NK-92 treated with Interleukin-12 subunit alpha and Interleukin-12 subunit beta, amount 100 ng/mL, for 24 hours (cell line): ENCODE data around the gene RAB4A.
"Not testable (repeated sequence)": the region's sequence is repeated elsewhere in the genome, so short reads cannot be mapped to it uniquely, and the experiment has no call there.

Experiments used
- DNase-seq: peaks from one replicate; lab custom pipeline; 2025; lab: John Stamatoyannopoulos, UW

Gene RAB4A

DNA sequence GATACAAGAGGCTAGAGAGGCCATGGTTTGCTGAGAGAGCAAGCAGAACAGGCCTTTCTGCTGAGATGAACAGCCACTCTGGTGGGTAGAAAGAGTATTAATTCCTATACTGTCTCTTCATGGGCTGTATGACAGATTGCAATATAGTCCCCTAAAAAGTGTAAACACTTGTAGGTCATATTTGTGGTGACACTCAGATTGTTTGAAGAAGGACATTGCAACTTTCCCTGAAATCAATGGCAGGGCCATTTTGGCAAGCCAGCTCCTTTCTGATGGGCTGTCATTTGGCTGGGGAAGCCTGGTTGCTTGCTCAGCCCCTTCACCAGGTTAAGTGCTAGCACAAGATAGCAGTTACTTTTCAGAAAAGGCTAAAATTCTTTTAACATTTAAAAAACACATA lies 27.5 kb downstream of the RAB4A start:
- no peak for DNase-seq

DNA sequence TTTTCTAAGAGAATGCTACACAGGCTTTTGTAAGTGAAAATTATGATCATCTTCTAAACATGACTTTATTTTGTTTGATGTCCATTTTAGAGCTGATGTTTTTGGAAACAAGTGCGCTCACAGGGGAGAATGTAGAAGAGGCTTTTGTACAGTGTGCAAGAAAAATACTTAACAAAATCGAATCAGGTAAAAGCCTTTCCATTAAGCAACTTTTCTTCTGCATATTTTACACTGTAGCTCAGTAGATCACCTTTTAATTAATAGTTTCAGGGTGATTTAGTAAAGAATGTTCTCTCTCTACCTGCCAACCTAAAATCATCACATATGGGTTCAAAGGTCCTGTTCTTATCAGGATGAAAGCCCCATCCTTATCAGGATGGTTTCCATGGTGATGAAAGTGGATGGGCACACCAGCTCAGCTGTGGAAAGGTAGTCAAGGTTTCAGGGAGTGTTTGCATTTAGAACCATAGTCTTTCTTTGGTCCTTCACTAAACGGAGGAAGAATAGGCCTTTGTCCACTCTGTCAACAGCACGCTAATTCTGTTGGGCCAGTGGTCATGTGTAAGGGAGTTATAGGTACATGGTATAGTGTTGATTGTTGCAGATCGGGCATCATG lies 28.1 kb downstream of the RAB4A start:
- DNase-seq: no peak

DNA sequence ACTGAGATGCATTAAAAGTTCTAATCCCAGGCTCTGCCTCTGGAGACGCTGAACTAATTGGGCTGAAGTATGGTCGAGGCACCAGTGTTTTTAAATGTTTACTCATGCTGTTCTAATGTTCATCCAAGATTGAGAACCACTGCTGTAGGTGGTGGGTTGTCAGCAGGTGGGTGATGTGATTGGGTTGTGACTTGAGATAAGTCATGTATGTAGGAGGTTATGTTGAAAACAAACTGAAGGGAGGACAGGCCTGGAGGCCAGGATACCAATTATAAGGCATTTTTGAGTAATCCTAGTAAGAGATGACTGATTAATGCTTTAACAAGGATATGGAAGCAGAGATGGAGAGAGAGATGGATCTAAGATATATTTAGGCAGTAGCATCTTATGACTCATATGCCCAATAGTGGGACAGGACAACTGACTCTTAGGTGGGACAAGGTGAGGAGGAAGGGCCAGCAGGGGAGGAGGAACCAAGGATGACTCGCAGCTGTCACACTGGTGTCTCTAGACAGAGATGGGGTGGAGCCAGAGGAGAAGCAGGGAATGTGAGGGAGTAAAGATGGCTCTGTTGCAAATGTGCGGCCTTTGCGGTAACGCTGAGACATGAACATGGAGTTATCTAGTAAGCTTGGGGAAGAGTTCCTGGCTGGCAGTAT lies 29.3 kb downstream of the RAB4A start:
- DNase-seq: no peak

DNA sequence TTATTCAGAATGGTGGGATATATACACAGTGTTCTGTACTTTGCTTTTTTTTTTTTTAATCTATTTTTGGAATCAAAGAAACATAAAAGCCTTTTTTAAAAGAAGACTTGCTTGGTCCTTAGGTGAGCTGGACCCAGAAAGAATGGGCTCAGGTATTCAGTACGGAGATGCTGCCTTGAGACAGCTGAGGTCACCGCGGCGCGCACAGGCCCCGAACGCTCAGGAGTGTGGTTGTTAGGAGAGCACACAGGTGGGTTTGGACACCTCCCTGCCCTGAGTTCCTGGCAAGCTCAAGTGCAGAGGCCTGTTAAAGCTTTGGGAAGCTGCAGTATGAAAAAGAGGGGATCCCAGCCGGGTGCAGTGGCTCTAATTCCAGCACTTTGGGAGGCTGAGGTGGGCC lies 31.8 kb downstream of the RAB4A start:
- DNase-seq: no peak

DNA sequence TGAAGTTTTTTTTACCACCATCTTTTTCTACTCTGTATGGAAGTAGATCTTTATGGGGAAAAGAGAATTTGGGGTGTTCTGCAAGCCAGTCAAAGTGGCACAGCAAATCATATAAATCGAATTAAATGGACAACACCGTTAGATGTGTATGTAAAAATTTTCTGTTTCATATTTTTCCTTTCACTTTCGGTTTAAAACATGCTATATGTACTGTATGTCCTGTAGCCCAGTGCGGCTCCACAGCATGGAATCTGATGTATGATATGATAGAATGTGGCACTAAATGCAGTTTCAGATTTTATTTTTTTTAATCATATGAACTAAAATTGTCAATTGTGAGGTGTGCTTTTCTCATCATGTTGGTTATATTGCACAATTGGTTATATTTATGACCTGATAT lies 32.9 kb downstream of the RAB4A start:
- no peak for DNase-seq

DNA sequence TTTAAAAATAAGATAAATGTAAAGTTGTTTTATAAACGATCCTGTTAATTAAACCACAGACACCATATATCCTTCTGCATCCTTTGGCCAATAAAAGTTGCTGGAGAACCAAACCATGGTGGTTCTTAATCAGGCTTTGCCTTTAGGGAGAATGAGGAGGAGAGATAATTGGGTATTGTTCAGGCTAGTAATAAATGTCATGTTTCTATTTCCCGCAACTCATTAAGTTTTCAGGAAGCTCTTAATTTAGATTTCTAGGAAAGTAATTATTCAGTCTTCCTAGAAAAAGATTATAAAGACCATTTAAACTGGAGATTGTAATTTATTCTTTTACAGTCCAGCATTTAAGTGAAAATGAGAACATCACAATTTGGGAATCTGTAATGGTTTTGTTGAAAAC lies 34.5 kb downstream of the RAB4A start:
- DNase-seq: no peak

DNA sequence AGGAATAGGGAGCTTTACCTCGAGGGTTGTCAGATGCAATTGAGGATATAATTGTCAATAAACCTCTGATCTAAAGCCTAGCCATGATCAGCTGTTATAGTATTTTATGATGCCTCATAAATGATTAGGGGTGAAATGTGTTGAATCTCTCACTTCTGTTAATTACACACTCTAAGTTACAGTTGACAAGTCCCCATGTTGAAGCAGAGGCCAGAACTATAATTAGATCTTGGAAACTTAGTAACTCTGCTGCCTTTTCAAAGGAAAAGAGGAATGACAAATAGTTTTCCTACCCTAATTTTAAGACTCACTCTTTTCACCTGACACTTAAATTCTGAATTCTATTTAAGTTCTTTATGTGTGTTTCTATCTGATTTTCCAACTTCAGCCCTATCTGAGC lies 38.2 kb downstream of the RAB4A start:
- no peak for DNase-seq

DNA sequence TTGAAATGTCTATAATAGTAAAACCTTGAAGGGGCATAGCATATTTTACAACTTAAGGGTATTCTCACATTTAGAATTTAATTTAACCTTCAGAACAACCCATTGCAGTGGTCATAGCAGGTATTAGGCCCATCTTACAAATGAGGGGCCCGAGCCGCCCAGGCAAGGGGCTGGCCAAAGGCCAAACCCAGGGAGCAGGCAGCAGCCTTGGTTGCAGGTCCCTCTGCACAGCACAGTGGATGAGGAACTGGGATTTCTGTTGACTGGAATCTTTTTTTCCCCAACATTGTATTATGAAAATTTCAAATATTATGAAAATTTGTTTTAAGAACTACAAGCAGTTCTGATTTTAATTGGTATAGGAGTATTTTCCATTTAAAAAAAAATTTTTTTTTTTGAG lies 38.8 kb downstream of the RAB4A start:
- DNase-seq: no peak

DNA sequence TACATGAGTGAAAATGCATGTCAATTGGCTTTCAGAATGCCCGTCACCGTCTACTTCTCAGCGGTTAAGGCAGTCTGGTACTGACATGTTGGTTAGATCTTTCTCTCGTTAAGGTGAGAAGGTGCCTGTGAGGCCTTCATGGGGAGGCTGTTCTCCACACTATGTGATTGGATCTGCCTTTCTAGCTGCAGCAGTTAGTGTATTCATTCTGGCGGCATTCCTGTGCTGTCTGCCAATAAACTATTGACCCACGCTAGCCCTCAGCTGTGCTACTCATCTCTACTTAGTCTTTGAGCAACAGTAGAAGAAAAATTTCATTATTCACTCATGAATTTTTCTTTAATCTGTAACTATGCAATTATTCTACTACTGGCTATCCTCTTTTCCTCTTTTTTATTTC lies 39.9 kb downstream of the RAB4A start:
- DNase-seq: no peak

DNA sequence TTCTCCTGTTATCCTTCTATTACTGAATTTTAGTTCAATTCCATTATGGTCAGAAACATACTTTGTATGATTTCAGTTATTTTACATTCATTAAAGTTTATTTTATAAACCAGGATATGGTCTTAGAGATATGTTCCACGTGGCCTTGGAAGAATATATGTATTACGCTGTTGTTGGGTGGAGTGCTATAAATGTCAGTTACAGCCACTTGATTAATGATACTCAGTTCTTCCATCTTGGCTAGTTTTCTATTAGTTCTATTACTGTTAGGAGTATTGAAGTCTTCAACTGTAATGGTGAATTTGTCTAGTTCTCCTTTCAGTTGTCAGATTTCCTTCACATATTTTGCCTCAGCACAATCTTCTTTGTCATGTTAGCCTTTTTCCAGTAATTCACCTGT lies 45.3 kb downstream of the RAB4A start:
- DNase-seq: no peak

DNA sequence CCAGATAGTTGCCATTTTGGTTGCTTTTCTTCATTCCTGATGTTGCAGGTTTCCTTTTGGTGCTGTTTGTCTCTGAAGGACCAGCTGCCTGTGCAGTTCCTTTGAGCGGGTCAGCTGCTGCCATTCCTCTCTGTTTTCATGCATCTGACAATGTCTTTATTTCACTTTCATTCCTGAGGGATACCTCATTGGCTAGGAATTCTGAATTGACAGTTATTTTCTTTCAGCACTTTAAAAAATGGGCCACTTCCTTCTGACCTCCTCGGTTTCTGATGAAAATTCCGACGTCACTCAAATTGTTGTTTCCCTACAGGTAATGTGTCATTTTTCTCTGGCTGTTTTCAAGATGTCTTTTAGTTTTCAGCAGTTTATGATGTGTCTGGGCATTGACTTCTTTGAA lies 47.1 kb downstream of the RAB4A start:
- DNase-seq: no peak

DNA sequence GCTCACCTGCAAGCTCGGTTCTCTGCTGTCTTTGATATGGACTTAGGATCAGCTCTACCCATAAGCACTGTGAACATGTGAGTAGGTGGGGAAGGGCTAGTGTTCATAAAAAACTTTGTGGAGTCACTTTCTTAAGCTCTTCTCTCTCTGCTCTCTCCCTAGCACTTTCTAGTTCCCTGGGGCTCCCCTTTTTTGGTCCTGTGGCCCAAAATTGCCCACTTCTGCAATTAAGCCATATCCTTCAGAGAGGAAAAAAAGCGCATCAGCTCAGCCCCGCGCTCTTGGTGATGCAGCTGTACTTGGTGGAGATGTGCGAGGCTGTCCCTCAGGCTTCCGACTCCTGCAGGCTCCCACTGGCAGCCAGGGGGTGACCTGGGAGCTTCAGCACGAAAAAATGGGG lies 48.6 kb downstream of the RAB4A start:
- DNase-seq: no peak

DNA sequence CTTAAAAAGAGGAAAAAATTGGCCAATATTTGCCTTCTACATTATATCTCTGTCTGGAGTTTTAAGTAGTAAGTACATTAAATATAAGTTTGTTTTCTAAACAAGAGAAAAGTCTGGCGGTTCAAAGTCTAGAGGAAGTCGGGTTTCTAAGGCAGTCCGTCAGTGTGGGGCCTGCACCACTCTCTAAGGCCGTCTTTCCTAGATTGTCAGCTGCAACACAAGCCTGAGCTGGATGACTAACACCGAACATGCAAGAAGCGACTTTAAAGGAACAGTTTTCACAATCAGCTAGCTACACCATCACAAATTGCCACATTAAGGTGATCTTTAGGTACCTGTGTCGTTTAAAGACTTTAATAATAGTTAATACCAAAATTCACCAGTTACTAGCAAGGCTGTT lies 52.3 kb downstream of the RAB4A start:
- no peak for DNase-seq

DNA sequence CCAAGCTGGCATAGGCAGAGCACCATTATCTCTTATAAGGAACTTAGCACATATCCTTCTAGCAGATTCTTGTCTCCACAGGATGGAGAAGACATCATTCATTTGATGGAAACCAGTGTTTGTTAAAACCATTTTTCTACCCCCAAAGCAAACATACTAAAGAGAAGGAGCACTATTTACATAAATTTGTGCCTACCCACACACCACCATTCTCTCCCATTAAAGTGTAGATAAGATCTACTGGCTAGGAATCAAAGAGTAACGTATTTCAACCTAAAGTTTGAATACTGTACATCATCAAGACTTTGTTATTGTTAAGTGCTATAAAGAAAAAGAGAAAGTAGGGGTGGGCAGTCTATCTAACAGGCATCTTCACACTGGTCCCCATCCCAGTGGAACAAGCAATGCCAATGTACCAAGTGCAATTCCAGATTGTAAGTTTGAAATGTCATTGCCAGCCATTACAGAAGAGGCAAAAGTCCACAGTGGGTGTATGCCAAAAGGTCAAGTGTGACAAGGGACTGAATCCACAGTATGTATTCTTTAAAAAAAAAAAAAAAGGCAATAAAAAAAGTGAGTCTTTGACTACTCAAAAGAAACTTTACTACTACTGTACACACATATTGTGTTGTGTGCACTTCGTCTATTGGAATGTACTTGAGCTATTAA lies 53.1 kb downstream of the RAB4A start:
- DNase-seq: no peak

DNA sequence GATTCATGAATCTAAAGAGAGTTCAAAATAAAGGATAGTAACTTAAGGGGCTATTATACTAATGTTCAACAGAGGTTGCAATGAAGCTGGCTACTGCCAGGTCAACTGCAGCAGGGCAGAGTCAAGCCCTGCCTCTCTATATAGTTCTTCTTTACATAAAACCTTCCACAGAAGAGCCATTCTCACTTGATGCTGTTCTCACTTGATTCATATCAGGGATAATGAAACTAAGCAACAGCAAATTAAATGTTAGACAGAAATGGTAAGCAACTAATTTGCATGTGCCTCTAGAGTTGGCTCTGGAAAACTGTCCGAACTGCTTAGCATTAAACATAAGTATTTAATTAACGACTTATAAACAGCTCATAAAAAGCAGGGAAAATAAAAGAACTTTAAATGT lies 54.5 kb downstream of the RAB4A start:
- no peak for DNase-seq

DNA sequence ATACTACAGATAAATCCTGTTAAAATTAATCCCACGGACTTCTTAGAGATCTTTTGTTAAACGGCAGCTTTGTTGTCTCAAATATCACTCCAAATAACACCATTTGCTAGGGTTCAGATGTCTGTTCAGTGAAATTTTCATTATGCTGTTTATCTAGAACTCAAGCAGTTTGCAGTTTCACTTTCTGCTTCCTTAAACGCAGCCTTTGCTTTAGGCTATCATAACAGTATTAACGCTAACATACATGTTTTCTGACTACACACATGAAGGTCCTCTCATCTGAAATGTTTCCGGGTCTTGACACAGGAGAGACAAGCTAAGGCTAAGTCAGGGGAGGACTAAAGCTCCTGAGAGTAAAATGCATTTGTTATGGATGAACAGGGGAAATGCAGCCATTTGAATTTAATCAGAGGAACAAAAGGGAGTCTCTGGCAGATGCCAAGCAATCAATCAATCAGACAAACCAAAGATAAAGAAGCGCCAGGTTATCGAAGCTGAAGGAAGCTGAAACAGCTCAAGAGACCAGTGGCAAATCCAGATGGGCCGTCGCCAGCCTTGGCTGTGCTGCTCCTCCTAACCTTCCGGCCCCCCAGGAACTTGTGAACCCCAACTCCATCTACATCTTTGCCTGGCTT lies 55.1 kb downstream of the RAB4A start:
- no peak for DNase-seq

DNA sequence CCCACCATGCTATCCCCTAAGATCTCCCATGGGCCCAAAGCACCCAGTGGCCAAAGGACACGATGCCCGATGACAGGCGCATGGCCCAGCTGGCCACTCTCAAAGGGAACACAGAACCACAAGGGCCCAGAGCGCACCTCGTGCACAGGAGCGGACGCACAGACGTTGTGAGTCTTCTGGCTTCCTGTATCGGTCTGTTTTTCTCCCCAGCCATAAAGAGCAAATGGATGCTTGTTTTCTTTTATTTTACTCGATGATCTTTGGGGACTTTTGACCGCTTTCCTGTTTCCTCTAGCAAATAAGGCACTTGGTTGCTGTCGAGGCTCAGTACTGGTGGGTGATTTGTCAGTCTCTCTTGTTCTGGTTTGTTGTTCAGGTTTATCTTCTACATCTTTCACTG lies 55.7 kb downstream of the RAB4A start:
- DNase-seq: no peak

DNA sequence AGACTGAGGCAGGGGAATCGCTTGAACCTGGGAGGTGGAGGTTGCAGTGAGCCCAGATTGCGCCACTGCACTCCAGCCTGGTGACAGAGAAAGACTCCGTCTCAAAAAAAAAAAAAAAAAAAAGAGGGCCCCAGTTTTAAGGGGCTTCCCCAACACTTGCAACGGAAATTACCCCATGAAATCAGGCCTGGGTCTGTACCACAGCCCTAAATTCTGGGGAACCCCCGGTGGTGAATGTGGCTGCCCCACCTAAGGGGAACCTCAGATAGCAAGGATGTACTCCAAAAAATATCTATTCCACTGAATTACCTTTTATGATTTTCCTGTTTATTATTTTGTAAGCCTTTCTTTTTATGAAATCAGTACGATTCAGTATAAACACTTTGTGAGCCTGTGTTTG lies 56.9 kb downstream of the RAB4A start:
- not testable (repeated sequence) for DNase-seq

DNA sequence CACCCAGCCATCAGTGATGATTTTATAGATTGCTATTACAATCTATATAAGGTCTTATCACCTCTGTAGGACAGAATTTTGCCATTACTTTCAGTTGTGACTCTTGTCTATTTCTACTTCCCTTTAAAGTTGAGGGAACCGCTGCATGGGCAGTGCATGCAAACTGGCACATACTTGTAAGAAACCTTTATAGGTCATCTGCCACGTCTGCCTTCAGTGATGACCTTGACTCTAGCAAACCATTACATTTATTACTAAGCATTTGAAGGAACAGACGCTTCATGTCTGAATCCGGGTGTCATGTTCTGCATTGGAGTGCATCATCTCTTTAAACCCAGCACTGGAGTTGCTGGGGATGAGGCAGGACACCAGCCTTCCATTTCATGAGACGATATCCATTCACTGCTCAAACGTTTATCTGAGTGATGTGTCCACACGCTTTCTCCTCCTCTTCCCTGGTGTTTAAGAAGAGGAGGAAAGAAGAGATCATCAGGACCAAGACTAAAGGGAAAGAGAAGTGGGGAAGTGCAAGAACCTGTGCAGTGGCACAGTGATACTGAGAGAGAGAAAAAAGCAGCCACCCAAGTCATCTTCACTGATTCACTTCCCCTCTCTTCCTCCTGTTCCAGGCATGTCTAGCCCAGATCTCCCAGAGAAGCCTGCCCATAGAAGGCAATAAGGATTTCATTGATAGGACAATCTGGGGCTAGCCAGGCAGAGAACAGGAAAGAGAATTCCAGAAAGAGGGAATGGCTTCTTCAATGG lies 57.9 kb downstream of the RAB4A start:
- no peak for DNase-seq

DNA sequence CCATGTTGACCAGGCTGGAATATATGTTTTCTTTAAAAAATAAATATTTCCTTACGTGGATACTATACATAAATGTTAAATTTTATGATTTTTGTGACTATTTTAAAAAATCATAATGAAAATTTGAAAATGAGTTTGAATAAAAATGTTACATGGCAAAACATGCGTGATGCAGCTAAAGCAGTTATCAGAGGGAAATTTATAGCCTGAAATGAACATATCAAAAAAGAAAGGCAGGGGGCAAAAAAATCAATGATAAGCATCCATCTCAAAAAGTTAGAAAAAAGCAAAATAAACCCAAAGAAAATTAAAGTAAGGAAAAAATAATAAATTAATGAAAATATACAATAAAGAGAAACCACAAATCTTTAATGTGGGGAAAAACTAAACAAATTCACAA lies 63.4 kb downstream of the RAB4A start:
- DNase-seq: no peak

DNA sequence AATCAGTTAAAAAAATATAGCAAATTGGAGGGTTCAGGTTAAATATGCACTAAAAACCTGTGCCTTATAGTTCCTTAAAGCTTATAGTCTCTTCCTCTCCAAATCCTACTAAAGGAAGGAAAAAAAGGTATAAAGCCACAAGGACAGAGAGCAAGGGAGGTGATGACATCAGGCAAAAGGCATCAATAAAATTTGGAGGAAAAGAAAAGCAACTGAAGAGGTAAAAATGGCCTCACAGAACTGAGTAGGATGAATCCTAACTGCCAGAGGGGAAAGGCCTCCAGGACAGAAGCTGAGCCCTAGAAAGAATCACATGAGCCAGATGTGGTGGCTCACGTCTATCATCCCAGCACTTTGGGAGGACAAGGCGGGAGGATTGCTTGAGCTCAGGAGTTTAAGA lies 63.8 kb downstream of the RAB4A start:
- no peak for DNase-seq

DNA sequence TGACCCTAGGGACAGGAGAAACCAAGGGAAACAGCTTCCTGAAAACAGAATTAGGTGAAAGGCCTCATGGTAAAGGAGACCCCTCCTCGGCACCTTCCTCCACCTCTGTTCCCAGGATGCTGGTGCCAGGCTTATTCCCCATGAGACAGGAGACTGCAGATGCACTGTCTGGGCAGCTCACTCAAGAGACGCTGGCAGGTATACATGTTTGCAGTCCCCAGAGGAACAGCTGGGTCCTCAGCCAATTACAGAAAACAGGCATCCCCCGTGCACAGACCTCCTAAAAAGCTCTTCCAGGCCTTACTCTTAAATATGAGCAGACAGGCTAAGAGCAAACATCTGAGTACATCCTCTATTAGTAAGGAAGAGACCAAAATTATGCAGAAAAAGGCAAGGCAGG lies 65.4 kb downstream of the RAB4A start:
- no peak for DNase-seq

DNA sequence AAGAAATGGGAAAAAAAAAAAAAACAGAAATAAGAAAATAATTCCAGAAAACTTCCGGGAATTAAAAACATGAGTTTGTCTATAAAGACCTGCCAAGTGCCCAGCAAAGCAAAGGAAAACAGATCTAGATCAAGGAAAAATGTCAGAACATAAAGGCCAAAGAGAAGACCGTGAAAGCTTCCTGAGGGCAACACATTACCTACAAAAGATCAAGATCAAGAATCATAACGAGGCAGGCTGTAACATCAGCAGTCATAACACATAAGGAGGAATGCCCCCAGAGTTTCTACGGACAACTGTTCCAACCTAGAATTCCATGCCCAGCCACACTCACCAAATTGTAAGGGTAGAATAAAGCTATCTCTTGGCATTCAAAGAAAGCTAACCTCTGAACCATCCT lies 68.2 kb downstream of the RAB4A start:
- no peak for DNase-seq
